Ectodermal cell (in vitro differentiated cells): ENCODE results near the gene FAM171A2.

Experiments
- H3K27ac ChIP-seq: 2 replicates; pipeline ENCODE4 v1.7.0; 2013; ENCODE audit warnings: mild to moderate bottlenecking, low read depth, low read length; ENCODE audit not compliant: insufficient read depth, poor library complexity, severe bottlenecking
- H3K27me3 ChIP-seq: 2 replicates; pipeline ENCODE4 v1.7.0; 2013; ENCODE audit warnings: mild to moderate bottlenecking, low read length; ENCODE audit not compliant: insufficient read depth, control insufficient read depth, poor library complexity, severe bottlenecking
- H3K36me3 ChIP-seq: one replicate; pipeline ENCODE4 v1.7.0; 2013; ENCODE audit warnings: low read length; ENCODE audit not compliant: control insufficient read depth, insufficient read depth
- H3K4me1 ChIP-seq: one replicate; pipeline ENCODE4 v1.7.0; 2013; ENCODE audit warnings: low read length; ENCODE audit not compliant: control insufficient read depth, insufficient read depth
- H3K4me3 ChIP-seq: 2 replicates; pipeline ENCODE4 v1.7.0; 2013; ENCODE audit warnings: low read depth, low read length, control low read depth; ENCODE audit not compliant: insufficient read depth
- H3K9me3 ChIP-seq: 2 replicates; pipeline ENCODE4 v1.7.0; 2013; ENCODE audit warnings: mild to moderate bottlenecking, low read length, moderate library complexity; ENCODE audit not compliant: control insufficient read depth
- WGBS, 2 experiments: methylation state at CpG; one replicate each; pipeline ENCODE4 v1.1.7; 2013; ENCODE audit warnings: missing lambda C conversion rate in 2 of 2; 5-methylcytosine and 5-hydroxymethylcytosine counted together

FAM171A2 gene

DNA sequence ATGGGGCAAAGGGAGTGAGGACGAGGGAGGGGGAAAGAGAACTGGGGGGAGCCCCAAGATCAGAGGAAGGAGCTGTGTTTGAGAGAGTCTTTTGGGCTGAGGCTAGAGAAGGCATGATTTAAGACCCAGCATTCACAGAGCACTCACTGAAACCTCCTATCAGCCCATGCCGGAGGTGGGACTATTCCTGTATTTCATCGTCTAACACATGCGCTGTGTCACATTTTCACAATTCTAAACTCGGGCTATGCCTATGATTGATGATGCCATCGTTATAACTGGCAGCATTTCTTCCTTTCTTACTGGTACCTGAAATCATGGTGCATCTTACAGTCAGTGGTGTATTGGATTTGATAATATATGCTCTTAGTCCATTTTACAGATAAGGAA, 3.5 kb downstream of the FAM171A2 start:
- no peaks in the 10 kb centered on the region for H3K9me3 ChIP-seq
- 90 to 92% methylated on average over 6 of the region's 6 CpGs for WGBS, 2 experiments
- peaks cover 4% of the 10 kb centered on the region for H3K27me3 ChIP-seq
- no peak overlapping the region for H3K27ac ChIP-seq
- H3K36me3 ChIP-seq = peaks cover 10% of the 10 kb centered on the region
- H3K4me1 ChIP-seq = peaks cover 26% of the 10 kb centered on the region
- no peak overlapping the region for H3K4me3 ChIP-seq

DNA sequence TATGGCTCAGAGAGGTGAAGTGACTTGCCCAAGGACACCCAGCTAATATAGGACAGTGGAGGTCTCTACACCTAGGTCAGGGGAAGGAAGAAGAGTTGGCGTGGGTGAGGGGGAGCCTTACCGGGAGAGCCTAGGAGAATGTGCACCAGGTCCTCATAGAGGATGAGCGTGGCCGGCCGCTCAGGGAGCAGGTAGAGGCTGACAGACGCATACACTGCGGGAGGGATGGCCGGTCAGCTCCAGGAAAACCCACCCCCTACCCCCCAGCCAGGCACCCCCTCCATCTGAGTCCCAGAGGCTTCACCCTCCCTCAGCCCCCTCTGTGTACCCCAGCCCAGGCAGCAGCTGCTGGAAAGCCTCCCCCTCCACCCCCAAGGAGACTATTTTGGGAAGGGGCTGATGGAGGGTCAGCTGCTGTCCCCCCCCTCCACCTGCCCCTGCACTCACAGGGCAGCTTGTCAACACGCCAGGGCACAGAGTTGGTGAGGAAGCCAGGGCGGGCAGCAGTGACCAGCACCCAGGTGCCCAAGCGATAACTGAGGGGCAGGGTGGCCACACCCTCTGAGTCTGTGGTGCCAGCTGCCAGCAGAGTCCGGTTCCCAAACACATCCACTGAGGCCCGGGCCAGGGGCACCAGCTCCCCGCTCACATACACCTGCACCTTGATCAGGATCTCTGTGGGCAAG, 4.1 kb downstream of the FAM171A2 start:
- no peaks in the 10 kb centered on the region for H3K9me3 ChIP-seq
- H3K27ac ChIP-seq = no peak overlapping the region
- 95 to 96% methylated on average over 14 of the region's 14 CpGs for WGBS, 2 experiments
- H3K27me3 ChIP-seq = no peaks in the 10 kb centered on the region
- peaks cover 26% of the 10 kb centered on the region for H3K4me1 ChIP-seq
- H3K4me3 ChIP-seq = no peak overlapping the region
- peaks cover 11% of the 10 kb centered on the region for H3K36me3 ChIP-seq

DNA sequence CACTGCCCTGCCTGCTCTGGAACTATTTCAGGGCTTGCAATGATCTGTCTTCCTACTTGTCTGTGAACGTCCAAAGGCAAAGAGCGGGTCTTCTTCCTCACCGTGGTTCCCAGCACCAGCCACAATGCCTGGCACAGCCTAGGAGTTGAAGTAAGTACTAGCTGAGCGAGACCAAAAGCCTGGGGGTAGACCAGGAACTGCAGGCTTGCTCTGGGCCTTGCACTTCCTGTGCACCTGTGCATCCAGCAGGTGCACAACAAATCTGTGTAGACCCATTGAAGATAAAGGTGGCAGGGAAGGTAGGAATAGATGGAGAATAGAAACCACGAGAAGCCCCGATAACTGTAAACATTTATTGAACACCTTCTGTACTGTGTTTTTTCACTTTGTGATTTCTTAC, 4.6 kb downstream of the FAM171A2 start:
- Histone ChIP-seq H3K9me3 (no peaks in the 10 kb centered on the region), H3K27me3 (no peaks in the 10 kb centered on the region), H3K36me3 (peaks cover 11% of the 10 kb centered on the region), H3K4me1 (peaks cover 25% of the 10 kb centered on the region), H3K27ac (no peak overlapping the region), H3K4me3 (no peak overlapping the region)
- WGBS, 2 experiments = 95 to 97% methylated on average over 6 of the region's 6 CpGs

DNA sequence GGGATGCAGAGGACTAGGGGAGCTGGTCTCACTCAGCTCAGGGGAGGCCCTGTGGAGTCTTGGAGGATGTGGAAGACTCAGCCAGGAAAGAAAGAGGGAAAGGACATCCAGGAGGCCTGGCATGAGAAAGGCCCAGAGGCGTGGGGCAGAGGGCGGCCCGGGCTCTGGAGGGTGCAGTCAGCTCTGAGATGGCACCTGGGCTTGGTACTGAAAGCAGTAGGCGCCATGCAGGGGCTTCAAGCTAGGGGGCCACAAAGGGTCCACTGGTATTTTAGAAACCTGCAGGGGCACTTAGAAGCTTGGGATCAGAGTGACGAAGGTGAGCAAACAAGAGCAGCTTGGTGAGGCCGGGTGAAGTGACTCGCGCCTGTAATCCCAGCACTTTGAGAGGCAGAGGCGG, 5.6 kb downstream of the FAM171A2 start:
- Histone ChIP-seq H3K9me3 (no peaks in the 10 kb centered on the region), H3K36me3 (peaks cover 11% of the 10 kb centered on the region), H3K27ac (no peak overlapping the region), H3K4me1 (peaks cover 23% of the 10 kb centered on the region), H3K4me3 (no peak overlapping the region), H3K27me3 (peaks cover 7% of the 10 kb centered on the region)
- 92 to 95% methylated on average over 9 of the region's 9 CpGs for WGBS, 2 experiments

DNA sequence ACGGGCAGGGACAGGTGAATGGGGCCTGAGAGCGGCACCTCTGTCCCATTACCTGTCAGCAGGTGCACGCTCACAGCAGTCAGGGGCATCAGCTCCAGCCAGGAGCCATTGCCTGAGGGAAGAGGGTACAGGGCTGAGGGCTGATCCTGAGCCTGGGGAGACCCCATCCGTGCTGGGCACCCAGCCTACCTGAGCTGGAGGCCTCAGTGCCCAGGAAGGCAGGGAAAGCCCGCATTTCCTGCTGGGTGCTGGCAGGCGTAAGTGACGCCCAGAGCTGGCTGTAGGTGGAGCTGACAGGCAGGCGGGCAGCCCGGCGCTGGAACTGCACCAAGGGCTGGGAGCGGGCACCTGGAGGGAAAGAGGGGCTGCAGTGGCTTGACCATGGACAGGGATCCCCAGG, 7.4 kb downstream of the FAM171A2 start:
- Histone ChIP-seq H3K36me3 (peaks cover 11% of the 10 kb centered on the region), H3K9me3 (no peaks in the 10 kb centered on the region), H3K4me3 (no peak overlapping the region), H3K27me3 (peaks cover 8% of the 10 kb centered on the region), H3K4me1 (peaks cover 11% of the 10 kb centered on the region), H3K27ac (no peak overlapping the region)
- WGBS, 2 experiments = 94 to 96% methylated on average over 11 of the region's 11 CpGs

DNA sequence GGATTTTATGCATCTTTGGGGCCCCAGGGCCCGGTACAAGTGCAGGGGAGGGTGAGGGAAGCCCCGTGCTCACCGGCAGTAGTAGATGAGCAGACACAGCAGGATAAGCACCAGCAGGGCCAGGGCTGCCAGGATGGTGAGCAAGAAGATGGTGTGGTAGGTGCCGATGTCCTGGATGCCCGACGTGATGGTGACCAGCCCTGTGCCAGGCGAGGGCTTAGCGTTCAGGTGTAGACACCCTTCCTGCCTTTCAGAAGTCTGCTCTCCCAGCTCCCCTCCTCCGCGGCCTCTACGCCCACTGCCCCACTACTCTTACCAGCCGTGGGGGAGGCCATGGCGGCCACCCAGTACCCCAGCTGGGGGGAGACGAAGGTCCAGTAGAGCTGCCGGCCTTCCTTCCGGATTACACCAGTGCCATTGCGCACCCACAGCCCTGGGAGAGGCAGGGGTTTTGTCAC, 8.0 kb downstream of the FAM171A2 start:
- Histone ChIP-seq H3K9me3 (no peaks in the 10 kb centered on the region), H3K27ac (no peak overlapping the region), H3K4me1 (peaks cover 6% of the 10 kb centered on the region), H3K36me3 (peaks cover 11% of the 10 kb centered on the region), H3K27me3 (peaks cover 8% of the 10 kb centered on the region), H3K4me3 (no peak overlapping the region)
- WGBS, 2 experiments = 93 to 94% methylated on average over 17 of the region's 17 CpGs

DNA sequence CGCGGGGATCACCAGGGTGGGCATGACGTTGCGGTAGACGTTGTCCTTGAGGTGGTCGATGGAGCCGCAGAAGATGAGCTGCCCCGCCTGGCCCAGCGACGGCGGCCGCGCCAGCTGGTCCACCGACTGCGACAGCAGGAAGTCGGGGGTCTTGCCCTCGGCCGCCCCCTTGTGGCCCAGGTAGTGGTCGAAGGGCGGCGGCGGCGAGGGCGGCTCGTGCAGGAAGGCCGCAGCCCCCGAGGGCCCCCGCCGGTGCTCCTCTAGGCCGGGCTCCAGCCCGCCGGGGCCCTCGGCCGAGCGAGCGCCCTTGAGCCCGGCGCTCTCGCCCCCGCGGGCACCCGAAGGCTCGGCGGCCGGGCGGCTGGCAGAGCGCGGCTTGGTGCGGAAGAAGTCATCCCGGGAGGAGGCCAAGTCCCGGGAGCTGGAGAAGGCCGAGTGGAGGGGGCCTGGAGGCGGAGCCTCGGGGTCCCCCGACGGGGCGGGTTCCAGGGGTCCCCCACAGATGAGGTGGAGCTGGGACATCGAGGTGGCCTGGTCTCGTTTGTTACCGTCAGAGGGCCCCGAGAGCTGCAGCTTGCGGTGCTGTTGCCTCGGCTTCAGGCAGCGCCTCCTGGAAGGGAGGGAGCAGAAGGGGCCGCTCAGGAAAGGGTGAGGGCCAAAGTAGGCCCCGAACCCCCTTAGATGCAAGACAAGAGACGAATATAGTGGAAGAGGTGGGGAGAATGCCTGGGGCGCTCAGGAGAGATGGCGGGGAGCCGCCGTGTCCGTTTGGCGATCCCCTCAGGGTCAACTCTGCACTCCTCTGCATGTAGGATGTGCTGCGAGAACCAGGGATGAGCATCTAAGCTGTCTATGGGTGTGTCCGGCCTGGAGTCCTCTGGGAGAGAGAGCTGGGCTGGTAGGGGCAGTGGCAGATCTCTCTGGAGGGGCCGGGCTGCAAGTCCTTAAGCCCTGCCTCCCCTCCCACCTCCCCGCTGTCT, 8.8 kb downstream of the FAM171A2 start:
- no peak overlapping the region for H3K4me3 ChIP-seq
- peaks cover 8% of the 10 kb centered on the region for H3K27me3 ChIP-seq

DNA sequence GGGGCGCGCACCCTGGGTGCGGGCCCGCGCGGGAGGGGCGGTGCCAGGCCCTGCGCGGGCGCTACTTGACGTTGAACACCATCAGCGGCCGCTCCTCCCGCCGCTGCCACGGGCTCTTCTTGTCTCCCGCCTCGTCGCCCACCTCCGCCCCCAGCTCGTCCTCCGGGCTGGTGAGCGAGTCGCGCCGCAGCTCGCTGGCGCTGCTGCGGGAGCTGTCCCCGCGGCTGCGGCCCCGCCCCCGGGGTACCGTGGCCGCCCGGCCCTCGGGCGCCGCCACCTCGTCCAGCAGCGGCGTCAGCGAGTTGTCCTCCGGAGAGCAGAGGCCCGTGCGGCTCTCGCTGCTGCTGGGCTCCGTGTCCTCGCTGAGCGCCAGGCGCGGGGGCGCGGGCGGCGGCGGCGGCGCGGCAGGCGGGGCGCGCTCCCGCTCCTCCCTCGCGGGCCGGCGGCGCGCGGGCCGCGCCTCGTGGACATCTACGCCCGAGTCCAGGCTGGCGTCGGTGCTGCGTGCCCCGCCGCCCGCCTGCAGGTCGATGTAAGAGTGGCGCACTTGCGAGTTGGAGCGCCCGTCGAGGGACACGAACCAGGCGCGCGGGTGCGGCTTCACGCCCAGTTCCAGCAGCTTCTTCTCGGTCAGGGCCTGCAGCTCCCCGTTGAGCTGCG, 9.9 kb downstream of the FAM171A2 start:
- no peak overlapping the region for H3K4me3 ChIP-seq

More for the DNA sequence above, 8.8 kb downstream of the FAM171A2 start:
- peaks cover 11% of the 10 kb centered on the region for H3K36me3 ChIP-seq
- H3K4me1 ChIP-seq = no peaks in the 10 kb centered on the region
- WGBS, 2 experiments = 35 to 36% methylated on average over 77 of the region's 77 CpGs
- H3K27ac ChIP-seq = no peak overlapping the region
- no peaks in the 10 kb centered on the region for H3K9me3 ChIP-seq

DNA sequence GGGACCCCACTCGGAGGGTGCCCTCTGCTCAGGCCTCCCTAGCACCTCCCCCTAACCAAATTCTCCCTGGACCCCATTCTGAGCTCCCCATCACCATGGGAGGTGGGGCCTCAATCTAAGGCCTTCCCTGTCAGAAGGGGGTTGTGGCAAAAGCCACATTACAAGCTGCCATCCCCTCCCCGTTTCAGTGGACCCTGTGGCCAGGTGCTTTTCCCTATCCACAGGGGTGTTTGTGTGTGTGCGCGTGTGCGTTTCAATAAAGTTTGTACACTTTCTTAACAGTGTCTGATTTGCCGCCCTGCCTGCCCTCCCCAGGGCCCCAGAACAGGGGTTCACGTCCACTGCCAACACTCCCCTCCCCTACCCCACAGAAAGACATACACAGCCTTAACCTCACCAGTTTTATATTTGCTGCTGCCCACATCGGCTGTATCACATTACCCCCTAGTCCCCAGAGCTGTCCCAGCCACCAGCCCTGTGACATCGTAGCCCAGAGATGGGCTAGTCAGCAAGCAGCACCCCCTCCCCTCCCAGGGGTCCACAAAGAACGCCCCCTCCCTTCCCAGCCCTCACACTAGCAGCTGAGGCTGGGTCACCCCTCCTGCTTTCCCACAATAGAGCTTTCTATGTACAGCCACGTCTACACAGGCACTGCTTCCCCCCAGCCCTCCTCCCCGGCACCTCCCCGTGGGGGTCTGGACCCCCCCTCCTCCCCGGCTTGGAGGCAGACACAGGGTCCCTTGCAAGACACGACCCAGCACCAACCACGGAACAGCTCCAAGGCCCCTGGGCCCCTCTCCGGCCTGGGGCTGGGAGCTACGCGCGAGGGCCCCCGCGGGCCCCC, 10.6 kb downstream of the FAM171A2 start:
- no peak overlapping the region for H3K4me3 ChIP-seq
- WGBS, 2 experiments = 59 to 60% methylated on average over 22 of the region's 22 CpGs
- H3K4me1 ChIP-seq = no peaks in the 10 kb centered on the region
- peaks cover 8% of the 10 kb centered on the region for H3K27me3 ChIP-seq
- H3K36me3 ChIP-seq = peaks cover 6% of the 10 kb centered on the region
- no peak overlapping the region for H3K27ac ChIP-seq
- no peaks in the 10 kb centered on the region for H3K9me3 ChIP-seq

More for the DNA sequence above, 9.9 kb downstream of the FAM171A2 start:
- Histone ChIP-seq H3K27ac (no peak overlapping the region), H3K36me3 (peaks cover 8% of the 10 kb centered on the region), H3K4me1 (no peaks in the 10 kb centered on the region), H3K9me3 (no peaks in the 10 kb centered on the region), H3K27me3 (peaks cover 8% of the 10 kb centered on the region)
- 9% methylated on average over 98 of the region's 98 CpGs for WGBS, 2 experiments
